HCT116 (cell line): ENCODE results near the gene INPP5D.

ENCODE experiments used
- EZH2phosphoT487 ChIP-seq: fragments of 200-600 bp; IDR thresholded peaks from 2 replicates; pipeline ENCODE4 v1.6.1; 2018; ENCODE audit warnings: antibody characterized with exemption, borderline replicate concordance
- POLR2A ChIP-seq: IDR thresholded peaks from 2 replicates; pipeline ENCODE4 v1.7.0; 2011; ENCODE audit warnings: borderline replicate concordance; ENCODE audit not compliant: insufficient read depth, insufficient read length; ENCODE audit errors: extremely low read depth
- TF ChIP-seq, protein P1 (sequence below), 3 experiments: fragments of 200-600 bp in 1 of 3; sonication (generic) in 1 of 3; IDR thresholded peaks in 2 of 3; conservative IDR thresholded peaks in 1 of 3; 2 replicates each; pipeline ENCODE4 v1.5.1; 2012 to 2017; ENCODE audit warnings: low read depth in 2 of 3, low read length in 2 of 3, antibody characterized with exemption in 1 of 3, borderline replicate concordance in 1 of 3, control low read depth in 1 of 3, mild to moderate bottlenecking in 1 of 3, mixed read lengths in 1 of 3, mixed run types in 1 of 3, moderate library complexity in 1 of 3; ENCODE audit not compliant: insufficient read depth in 1 of 3

DNA sequence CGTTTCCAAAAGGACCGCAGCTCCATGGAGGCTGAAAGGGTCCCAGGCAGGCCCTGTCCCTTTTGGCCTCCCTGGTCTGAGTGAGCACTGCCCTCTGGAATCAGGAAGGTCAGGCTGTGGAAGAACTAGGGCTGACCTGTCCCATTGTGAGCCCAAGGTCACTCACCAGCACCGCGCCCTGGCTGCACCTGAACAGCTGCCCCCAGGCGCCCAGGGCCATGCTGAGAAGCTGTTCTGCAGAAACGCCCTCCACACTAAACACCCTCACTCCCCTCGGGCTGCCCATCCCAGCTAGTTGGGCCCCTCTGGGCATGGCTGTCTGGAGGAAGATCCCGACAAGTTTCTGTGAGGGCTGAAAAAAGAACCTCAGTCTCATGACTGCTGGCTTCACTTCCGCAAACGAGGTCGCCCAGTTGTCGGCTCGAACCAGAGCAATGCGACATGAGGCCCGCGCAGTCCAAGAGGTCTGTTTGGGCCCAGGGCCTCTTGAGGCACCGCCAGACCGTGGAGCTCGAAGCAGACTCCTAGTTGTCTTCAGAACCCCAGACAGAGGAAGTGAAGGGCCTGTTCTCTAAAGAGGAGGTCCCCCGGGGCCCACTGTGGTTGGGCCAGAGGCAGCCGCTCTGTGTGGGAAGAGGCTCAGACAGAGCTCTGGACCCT, 64.4 kb downstream of the INPP5D start:
- no peak for TF ChIP-seq POLR2A
- TF ChIP-seq, protein P1, sequence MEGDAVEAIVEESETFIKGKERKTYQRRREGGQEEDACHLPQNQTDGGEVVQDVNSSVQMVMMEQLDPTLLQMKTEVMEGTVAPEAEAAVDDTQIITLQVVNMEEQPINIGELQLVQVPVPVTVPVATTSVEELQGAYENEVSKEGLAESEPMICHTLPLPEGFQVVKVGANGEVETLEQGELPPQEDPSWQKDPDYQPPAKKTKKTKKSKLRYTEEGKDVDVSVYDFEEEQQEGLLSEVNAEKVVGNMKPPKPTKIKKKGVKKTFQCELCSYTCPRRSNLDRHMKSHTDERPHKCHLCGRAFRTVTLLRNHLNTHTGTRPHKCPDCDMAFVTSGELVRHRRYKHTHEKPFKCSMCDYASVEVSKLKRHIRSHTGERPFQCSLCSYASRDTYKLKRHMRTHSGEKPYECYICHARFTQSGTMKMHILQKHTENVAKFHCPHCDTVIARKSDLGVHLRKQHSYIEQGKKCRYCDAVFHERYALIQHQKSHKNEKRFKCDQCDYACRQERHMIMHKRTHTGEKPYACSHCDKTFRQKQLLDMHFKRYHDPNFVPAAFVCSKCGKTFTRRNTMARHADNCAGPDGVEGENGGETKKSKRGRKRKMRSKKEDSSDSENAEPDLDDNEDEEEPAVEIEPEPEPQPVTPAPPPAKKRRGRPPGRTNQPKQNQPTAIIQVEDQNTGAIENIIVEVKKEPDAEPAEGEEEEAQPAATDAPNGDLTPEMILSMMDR (IDR thresholded peaks at IDR 0.05 in 2 of 3, conservative IDR thresholded peaks at IDR 0.05 in 1 of 3; ENCODE audit: borderline replicate concordance in 1 of 3, insufficient read depth in 1 of 3, low read depth in 2 of 3, low read length in 2 of 3) = no peak
- TF ChIP-seq EZH2phosphoT487 = no peak
